B cell (primary cell): ENCODE data around the gene AKR7A3.

Source experiments
- EZH2 ChIP-seq: IDR thresholded peaks from 2 replicates; pipeline ENCODE4 v1.6.1; 2012; ENCODE audit warnings: borderline replicate concordance, low read depth, mild to moderate bottlenecking, moderate library complexity, low read length; ENCODE audit not compliant: insufficient read depth, poor library complexity, severe bottlenecking
- TF ChIP-seq, protein P1 (sequence below): fragments of 200-600 bp; IDR thresholded peaks from one replicate; pipeline ENCODE4 v1.8.0; 2022; ENCODE audit warnings: antibody characterized with exemption, mild to moderate bottlenecking

DNA sequence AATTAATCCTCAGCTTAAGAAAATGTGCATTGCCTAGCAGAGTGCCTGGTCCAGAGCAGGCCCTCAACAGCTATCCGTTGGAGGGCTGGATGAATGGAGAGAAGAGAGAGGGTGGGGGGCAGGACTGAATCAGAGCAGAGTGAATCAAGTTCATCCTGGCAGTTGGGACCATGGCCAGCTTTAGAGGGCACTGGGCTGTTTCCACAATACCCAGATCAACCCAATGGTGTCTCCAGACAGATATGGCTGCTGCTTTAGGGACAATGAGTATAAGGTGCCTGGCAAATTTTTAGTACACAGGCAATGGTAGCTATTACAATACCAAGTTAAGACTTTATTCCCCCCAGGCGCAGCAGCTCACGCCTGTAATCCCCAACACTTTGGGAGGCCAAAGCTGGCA is 54.3 kb downstream of the AKR7A3 start:
- no peak for TF ChIP-seq EZH2
- TF ChIP-seq, protein P1, sequence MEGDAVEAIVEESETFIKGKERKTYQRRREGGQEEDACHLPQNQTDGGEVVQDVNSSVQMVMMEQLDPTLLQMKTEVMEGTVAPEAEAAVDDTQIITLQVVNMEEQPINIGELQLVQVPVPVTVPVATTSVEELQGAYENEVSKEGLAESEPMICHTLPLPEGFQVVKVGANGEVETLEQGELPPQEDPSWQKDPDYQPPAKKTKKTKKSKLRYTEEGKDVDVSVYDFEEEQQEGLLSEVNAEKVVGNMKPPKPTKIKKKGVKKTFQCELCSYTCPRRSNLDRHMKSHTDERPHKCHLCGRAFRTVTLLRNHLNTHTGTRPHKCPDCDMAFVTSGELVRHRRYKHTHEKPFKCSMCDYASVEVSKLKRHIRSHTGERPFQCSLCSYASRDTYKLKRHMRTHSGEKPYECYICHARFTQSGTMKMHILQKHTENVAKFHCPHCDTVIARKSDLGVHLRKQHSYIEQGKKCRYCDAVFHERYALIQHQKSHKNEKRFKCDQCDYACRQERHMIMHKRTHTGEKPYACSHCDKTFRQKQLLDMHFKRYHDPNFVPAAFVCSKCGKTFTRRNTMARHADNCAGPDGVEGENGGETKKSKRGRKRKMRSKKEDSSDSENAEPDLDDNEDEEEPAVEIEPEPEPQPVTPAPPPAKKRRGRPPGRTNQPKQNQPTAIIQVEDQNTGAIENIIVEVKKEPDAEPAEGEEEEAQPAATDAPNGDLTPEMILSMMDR, result no peak
